Measurements from ENCODE around the gene UNC5C. TPM values are rescaled to one million over a fixed set of nuclear protein-coding genes. Genes with fewer than 3 reads are reported as not detected.

UNC5C gene
- total RNA-seq, 2 donors from 2014 or later, result not detected

DNA sequence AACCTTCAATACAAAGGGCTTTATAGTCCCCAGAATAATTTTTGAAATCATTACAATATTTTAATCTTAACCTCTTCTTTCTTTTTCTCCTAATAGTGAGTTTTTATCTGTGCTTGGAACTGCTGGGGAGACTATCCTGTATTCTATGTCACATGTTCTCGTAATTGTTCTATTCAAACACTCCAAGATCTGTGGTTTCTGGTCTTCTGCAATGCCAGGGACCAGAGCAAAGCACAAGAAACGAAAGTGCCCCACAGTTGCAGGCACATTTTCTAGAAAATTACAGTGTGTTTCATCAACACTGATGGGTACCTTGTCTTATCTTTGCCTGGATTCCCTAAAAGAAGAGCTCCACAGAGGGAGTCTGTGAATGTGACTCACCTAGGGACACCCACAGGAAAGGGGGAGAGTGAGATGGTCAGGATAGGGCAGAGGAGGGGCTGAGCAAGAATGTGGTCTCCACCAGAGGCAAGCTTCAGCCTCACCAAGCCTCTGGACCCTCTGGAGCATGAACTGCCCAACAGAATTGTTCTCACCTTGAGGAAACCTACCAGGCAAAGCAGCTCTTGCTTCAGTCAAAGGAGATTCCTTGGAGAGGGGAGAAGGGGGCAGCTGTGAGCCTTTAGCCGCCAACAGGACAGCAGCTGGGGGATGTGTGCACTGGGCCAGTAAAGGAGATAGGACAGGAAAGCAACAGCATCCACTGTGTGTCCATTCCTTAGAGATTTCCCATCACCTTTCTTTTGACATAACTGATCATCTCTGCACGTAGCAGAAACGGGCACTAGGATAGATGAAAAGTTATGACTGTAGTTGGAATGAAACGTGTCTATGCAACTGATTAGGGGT lies 25.9 kb downstream of the UNC5C start:
- H3K9me3 Mint-ChIP-seq, result peaks cover 2% of the 10 kb centered on the region
- no peak for ATAC-seq

DNA sequence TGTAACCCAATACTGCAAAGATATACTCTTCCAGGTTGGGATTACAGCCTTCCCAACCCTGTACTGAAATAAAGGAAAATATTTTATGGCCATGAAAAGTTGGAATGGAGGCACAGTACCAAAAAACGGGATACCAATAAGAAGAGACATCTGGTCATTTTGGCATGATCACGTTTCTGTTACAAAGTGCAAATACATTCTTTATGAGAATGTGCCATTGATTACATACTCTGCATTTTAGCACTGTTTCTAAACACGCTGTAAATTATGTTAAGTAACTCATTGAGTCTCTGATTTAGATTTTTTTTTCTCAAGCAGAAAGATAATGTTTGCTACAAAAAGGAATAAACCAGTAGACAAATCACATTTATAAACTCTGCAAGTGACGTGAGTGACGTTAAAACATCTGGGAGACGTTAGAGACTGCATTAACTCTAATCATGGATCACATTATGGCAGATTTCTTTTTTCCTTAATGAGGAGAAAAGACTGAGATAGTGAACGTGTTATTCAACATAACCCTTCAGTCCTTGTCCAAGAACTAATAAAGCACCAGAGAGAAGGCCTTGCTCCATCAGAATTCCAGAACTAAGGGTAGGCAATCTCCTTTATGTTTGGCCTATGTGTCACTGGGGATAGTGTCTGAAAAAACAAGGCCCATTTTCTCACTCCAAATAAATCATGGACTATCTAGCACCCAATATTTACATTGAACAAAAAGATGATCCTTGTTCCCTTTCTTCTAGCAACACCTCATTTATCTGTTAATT lies 31.0 kb downstream of the UNC5C start:
- Mint-ChIP-seq H3K4me1 (ENCODE audit: low read depth in 2 of 2) (no peaks in the 10 kb centered on the region), H3K27me3 (no peaks in the 10 kb centered on the region)
- ATAC-seq, result no peak

More for the DNA sequence above, 25.9 kb downstream of the UNC5C start:
- DNase-seq (ENCODE audit: low spot score), result no peak
- H3K4me3 Mint-ChIP-seq, result no peak overlapping the region
- H3K27me3 Mint-ChIP-seq, result no peaks in the 10 kb centered on the region
- H3K4me1 Mint-ChIP-seq (ENCODE audit: low read depth in 2 of 2), result no peaks in the 10 kb centered on the region
- H3K36me3 Mint-ChIP-seq, result no peaks in the 10 kb centered on the region
- H3K27ac Mint-ChIP-seq, result no peak overlapping the region

GRCh38 chr4:95516528-95517017 lies 32.2 kb downstream of the UNC5C start:
- Mint-ChIP-seq H3K4me1 (ENCODE audit: low read depth in 2 of 2) (no peaks in the 10 kb centered on the region), H3K27ac (no peak overlapping the region), H3K36me3 (no peaks in the 10 kb centered on the region), H3K27me3 (no peaks in the 10 kb centered on the region), H3K4me3 (no peak overlapping the region), H3K9me3 (no peaks in the 10 kb centered on the region)
- no peak for ATAC-seq
- DNase-seq (ENCODE audit: low spot score), result no peak

More for the DNA sequence above, 31.0 kb downstream of the UNC5C start:
- DNase-seq (ENCODE audit: low spot score), result no peak
- Mint-ChIP-seq H3K27ac (no peak overlapping the region), H3K9me3 (peaks cover 2% of the 10 kb centered on the region), H3K4me3 (no peak overlapping the region), H3K36me3 (no peaks in the 10 kb centered on the region)

DNA sequence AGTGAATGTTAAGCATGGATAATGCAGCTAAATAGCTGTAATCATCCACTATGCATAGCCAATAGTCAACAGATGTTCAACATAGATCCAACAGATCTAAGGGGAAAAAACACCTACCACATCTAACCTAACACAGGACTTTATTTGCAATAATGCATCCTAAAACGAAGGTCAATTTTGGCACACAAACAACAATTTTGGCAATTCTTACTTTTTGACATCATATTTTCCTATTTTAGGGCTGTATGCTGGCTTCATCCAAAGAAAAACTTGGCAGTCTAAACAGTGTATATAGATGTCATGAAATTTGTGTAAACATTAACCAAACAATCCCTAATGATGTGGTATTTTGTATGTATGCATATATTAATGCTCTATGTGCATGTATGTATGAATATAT lies 33.2 kb downstream of the UNC5C start:
- Mint-ChIP-seq H3K27ac (no peak overlapping the region), H3K4me1 (ENCODE audit: low read depth in 2 of 2) (no peaks in the 10 kb centered on the region), H3K9me3 (no peaks in the 10 kb centered on the region), H3K36me3 (no peaks in the 10 kb centered on the region), H3K4me3 (no peak overlapping the region), H3K27me3 (no peaks in the 10 kb centered on the region)
- ATAC-seq (no peak), DNase-seq (ENCODE audit: low spot score) (no peak)

DNA sequence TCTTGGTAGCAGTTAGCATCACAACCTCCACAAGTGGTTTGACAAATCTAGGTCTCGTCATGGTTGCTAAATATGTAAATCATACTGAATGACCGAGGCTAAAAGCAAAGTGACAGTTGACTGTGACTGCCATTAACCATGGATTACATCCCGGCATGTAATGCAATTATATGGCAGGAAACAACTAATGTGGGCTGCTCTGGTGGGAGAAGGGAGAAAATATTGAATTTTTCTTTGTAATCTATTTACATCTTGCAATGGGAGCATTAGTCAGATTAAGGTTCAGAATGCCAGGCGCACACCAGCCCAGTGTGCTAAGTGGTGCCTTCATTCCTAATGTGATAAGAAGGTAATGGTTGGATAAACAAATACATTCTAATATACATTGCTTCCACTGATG lies 35.8 kb downstream of the UNC5C start:
- H3K9me3 Mint-ChIP-seq, result no peaks in the 10 kb centered on the region
- no peak overlapping the region for H3K4me3 Mint-ChIP-seq
- H3K27ac Mint-ChIP-seq, result no peak overlapping the region
- H3K36me3 Mint-ChIP-seq, result no peaks in the 10 kb centered on the region
- H3K27me3 Mint-ChIP-seq, result no peaks in the 10 kb centered on the region
- no peak for DNase-seq (ENCODE audit: low spot score)
- ATAC-seq, result no peak
- no peaks in the 10 kb centered on the region for H3K4me1 Mint-ChIP-seq (ENCODE audit: low read depth in 2 of 2)

GRCh38 chr4:95511477-95511876 lies 37.3 kb downstream of the UNC5C start:
- Mint-ChIP-seq H3K36me3 (no peaks in the 10 kb centered on the region), H3K27me3 (no peaks in the 10 kb centered on the region), H3K4me3 (no peak overlapping the region), H3K27ac (no peak overlapping the region), H3K9me3 (peaks cover 3% of the 10 kb centered on the region), H3K4me1 (ENCODE audit: low read depth in 2 of 2) (no peaks in the 10 kb centered on the region)
- no peak for ATAC-seq
- DNase-seq (ENCODE audit: low spot score), result no peak

- no peak for ATAC-seq
- H3K4me3 Mint-ChIP-seq, result no peak overlapping the region
- H3K27me3 Mint-ChIP-seq, result no peaks in the 10 kb centered on the region
- H3K27ac Mint-ChIP-seq, result no peak overlapping the region
- no peak for DNase-seq (ENCODE audit: low spot score)
- no peaks in the 10 kb centered on the region for H3K4me1 Mint-ChIP-seq (ENCODE audit: low read depth in 2 of 2)
- no peaks in the 10 kb centered on the region for H3K36me3 Mint-ChIP-seq
- peaks cover 3% of the 10 kb centered on the region for H3K9me3 Mint-ChIP-seq
Observed at GRCh38 chr4:95510877-95511276, 37.9 kb downstream of the UNC5C start.

DNA sequence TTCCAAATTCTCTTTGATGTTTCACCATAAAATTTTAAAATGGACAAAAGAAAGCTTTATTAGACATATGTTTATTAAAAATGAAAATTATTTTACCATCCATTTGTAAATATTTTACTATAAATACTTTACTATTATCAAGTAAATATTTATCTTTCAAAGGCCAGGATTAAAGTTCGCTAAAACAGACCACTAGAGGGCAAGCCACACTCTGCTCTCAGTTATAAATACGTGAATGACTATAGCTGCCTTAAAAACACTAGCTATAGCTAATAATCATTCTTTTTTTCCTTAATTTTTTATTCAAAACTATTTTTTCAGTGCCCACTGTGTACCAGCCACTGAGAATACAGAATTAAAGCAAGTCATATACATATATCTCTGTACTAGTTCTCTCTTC lies 38.6 kb downstream of the UNC5C start:
- ATAC-seq (no peak), DNase-seq (ENCODE audit: low spot score) (no peak)
- no peaks in the 10 kb centered on the region for H3K36me3 Mint-ChIP-seq
- no peak overlapping the region for H3K4me3 Mint-ChIP-seq
- no peak overlapping the region for H3K27ac Mint-ChIP-seq
- H3K9me3 Mint-ChIP-seq, result peaks cover 3% of the 10 kb centered on the region
- no peaks in the 10 kb centered on the region for H3K27me3 Mint-ChIP-seq
- H3K4me1 Mint-ChIP-seq (ENCODE audit: low read depth in 2 of 2), result no peaks in the 10 kb centered on the region

DNA sequence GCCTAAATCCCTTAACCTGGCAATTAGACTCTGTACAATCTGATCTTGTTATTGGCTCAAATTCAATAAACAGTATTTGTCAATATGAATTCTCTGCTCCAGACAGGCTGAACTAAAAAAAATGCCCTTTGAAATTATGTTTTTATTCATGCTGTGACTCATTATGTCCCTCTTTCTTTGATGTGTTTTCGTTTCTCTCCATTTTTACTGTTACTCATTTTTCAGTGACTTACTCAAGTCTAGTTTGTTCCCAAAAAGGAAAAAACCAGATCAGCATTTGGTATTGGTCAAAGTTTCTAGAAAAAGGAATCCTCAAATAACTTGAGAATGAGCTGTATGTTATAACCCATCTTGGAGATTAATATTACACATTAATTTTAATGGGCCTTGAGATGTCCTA lies 40.4 kb downstream of the UNC5C start:
- ATAC-seq (no peak), DNase-seq (ENCODE audit: low spot score) (no peak)
- Mint-ChIP-seq H3K9me3 (peaks cover 5% of the 10 kb centered on the region), H3K4me3 (no peak overlapping the region), H3K27me3 (no peaks in the 10 kb centered on the region), H3K27ac (no peak overlapping the region), H3K36me3 (no peaks in the 10 kb centered on the region), H3K4me1 (ENCODE audit: low read depth in 2 of 2) (no peaks in the 10 kb centered on the region)

DNA sequence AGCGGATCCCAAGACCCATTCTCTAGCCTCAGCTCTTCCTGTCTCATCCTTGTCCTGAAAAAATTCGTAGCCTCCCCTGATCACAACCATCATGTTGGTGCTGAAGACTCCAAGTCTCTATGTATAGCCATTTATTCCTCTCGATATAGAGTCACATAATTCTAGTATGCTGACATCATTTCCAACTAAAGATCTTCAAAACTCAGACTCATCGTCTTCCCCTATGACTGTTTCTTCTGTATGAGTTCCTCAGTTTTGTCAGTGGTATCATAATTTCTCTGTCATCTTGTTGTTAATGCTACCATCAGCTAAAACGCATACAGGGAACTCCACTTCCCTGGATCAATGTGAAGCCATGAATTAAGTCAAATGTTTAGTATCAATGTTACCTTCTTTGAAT lies 41.2 kb downstream of the UNC5C start:
- DNase-seq (ENCODE audit: low spot score), result no peak
- H3K27me3 Mint-ChIP-seq, result no peaks in the 10 kb centered on the region
- H3K9me3 Mint-ChIP-seq, result peaks cover 5% of the 10 kb centered on the region
- ATAC-seq, result no peak
- no peaks in the 10 kb centered on the region for H3K4me1 Mint-ChIP-seq (ENCODE audit: low read depth in 2 of 2)
- H3K4me3 Mint-ChIP-seq, result no peak overlapping the region
- H3K36me3 Mint-ChIP-seq, result no peaks in the 10 kb centered on the region
- H3K27ac Mint-ChIP-seq, result no peak overlapping the region

- ATAC-seq (no peak), DNase-seq (ENCODE audit: low spot score) (no peak)
- no peaks in the 10 kb centered on the region for H3K27me3 Mint-ChIP-seq
- no peak overlapping the region for H3K27ac Mint-ChIP-seq
- H3K9me3 Mint-ChIP-seq, result peaks cover 5% of the 10 kb centered on the region
- H3K4me1 Mint-ChIP-seq (ENCODE audit: low read depth in 2 of 2), result no peaks in the 10 kb centered on the region
- no peaks in the 10 kb centered on the region for H3K36me3 Mint-ChIP-seq
- no peak overlapping the region for H3K4me3 Mint-ChIP-seq
Observed at GRCh38 chr4:95507147-95507546, 41.6 kb downstream of the UNC5C start.

DNA sequence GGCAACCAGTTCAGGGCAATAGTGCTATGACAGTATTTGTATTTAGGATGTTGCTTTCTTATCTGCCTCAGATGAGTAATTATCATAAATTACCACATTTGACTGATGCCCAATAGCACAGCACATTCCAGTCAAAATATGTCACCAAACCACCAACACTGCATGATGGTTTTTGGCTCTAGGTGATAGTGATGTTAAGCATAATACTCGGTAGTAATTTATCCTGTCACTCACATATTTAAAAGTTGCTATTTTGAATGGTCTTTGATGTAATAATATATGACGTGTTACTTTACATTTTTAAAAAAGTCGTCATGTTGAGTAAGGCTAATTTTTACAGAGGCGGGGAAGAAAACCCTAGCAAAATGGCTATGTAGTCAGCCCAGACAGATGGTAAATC lies 42.5 kb downstream of the UNC5C start:
- ATAC-seq (no peak), DNase-seq (ENCODE audit: low spot score) (no peak)
- no peak overlapping the region for H3K27ac Mint-ChIP-seq
- no peak overlapping the region for H3K4me3 Mint-ChIP-seq
- no peaks in the 10 kb centered on the region for H3K36me3 Mint-ChIP-seq
- peaks cover 5% of the 10 kb centered on the region for H3K9me3 Mint-ChIP-seq
- H3K27me3 Mint-ChIP-seq, result no peaks in the 10 kb centered on the region
- H3K4me1 Mint-ChIP-seq (ENCODE audit: low read depth in 2 of 2), result no peaks in the 10 kb centered on the region

DNA sequence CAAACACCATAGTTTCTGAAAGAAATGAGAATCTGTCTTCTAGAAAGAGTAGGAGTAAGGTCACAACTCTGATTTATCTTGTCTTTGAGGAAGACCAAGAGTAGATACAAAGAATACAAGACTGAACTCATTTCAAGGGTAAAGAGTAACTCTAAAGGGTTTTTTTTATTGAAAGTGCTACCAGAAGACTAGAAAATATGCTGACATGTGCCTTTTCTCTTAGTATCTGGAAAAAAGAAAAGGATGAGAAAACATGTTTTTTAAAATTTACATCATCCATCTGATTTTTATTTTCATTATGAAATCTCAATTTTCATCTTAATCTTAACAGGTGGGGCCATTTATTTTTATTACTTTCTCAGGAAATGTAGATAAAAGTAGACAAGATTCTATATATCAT lies 43.0 kb downstream of the UNC5C start:
- Mint-ChIP-seq H3K27ac (no peak overlapping the region), H3K4me3 (no peak overlapping the region), H3K27me3 (no peaks in the 10 kb centered on the region), H3K4me1 (ENCODE audit: low read depth in 2 of 2) (no peaks in the 10 kb centered on the region), H3K36me3 (no peaks in the 10 kb centered on the region), H3K9me3 (peaks cover 5% of the 10 kb centered on the region)
- DNase-seq (ENCODE audit: low spot score) (no peak), ATAC-seq (no peak)

GRCh38 chr4:95505151-95505550 lies 43.6 kb downstream of the UNC5C start:
- Mint-ChIP-seq H3K4me3 (no peak overlapping the region), H3K36me3 (no peaks in the 10 kb centered on the region), H3K27me3 (no peaks in the 10 kb centered on the region), H3K9me3 (peaks cover 5% of the 10 kb centered on the region), H3K4me1 (ENCODE audit: low read depth in 2 of 2) (no peaks in the 10 kb centered on the region), H3K27ac (no peak overlapping the region)
- ATAC-seq, result no peak
- DNase-seq (ENCODE audit: low spot score), result no peak

Data from natural killer cell treated with Interleukin-12 subunit alpha and Interleukin-12 subunit beta and Interleukin-15 and Interleukin-18, amount 100 ng/mL, for 72 hours (primary cell).